Measurements from ENCODE around the gene MICU1.

MICU1 gene

DNA sequence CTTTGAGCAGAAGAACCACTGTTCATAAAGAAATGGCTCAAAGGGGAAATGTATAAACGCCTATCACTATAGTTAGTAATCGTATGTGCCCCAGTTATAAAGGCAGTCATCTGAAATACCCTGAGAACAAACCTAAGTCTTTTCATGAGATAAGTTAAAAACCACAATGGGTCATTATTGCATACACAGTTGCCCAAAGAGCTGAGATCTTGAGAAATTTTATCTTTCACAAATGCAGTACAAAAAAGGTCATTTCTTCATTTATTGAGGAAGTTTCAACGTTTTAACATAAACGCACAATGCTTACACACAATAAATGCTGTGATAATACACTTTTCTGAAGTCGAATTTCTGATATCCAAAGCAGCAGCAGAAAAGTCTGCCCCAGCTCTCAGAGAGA, 114.4 kb downstream of the MICU1 start:
- TF ChIP-seq GATA2 (IDR thresholded peaks at IDR 0.05; ENCODE audit: low read depth, low read length) (no peak), GATA3 (IDR thresholded peaks at IDR 0.05; ENCODE audit: low read depth, low read length) (no peak)

DNA sequence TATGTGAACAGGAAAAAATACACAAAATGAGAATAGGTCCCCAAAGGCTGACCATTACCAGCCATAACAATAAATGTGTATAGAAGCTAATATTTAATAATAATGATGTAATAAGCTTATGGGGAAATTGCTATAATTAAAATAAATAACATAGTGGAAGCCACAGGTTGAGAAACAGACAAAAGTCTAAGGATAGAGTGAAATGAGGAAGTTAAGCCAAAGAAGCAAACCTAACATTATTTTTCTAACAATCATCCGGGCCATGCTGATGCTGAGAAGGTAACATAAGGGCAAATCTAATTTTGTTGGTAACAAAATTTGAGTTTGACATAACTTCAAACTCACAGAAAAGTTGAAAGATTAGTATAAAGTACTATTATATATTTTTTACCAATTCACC, 115.9 kb downstream of the MICU1 start:
- no peak for TF ChIP-seq GATA3 (IDR thresholded peaks at IDR 0.05; ENCODE audit: low read depth, low read length)
- no peak for TF ChIP-seq GATA2 (IDR thresholded peaks at IDR 0.05; ENCODE audit: low read depth, low read length)

DNA sequence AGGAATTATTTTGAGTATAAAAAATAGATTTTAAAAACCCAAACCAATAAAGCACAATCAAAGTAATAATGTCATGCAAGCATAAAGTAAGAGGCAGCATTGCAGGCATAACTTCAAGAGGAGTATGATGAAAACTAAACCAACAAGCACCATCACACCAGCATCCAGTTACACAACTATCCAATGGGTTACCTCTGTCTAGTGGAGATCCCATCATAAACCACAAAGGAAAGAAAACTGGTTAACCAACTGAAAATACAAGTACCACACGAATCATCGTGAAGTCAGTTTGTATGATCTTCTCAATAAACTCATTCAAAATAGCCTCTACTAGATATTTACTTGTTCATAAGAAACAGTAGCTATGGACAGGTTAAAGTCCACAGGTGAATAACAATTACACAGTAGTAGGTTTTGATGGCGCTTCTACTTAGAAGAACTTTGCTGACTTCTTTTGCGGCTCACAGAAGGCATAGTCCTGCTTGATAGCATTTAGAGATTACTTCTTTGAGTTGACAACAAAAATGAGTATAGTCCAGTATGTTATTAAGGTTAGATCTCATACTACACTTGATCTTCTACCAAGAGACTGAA, 116.6 kb downstream of the MICU1 start:
- TF ChIP-seq GATA3 (IDR thresholded peaks at IDR 0.05; ENCODE audit: low read depth, low read length) (no peak), GATA2 (IDR thresholded peaks at IDR 0.05; ENCODE audit: low read depth, low read length) (no peak)

DNA sequence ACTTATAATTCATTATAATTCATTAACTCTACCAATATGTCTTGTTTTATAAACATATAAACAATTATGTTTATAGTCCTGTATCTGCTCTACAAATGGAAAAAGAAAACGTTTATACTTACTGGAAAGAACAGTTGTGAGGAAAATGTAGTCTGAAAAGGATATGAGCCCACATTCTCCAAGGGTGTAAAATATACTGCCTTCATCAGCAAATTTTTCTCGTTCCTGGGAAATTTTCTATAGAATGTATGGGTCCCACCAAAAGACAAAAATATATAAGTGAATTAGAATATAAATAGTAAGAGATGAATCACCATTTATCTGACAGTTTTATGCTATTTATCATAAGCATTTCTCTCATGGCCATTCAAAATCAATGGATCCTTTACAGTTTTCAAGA, 117.8 kb downstream of the MICU1 start:
- TF ChIP-seq GATA2 (IDR thresholded peaks at IDR 0.05; ENCODE audit: low read depth, low read length): no peak

DNA sequence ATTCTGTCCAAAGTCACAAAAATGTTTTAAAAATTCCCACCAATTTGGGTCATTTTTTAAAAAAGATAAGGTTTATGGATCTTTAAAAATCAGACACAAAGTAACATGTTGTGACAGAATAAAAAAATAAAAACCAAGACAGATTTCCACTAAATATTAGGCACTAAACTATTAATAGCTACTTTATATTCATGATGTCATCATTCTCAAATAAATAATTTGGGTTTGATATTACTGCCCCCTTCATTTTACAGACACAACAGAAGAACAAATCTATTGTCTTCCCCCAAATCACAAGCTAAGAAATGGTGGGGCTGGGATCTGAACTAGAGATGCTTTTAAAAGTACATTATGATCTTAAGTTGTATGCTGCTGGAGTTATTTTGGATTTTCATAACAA, 119.4 kb downstream of the MICU1 start:
- TF ChIP-seq GATA3 (IDR thresholded peaks at IDR 0.05; ENCODE audit: low read depth, low read length): no peak
- TF ChIP-seq GATA2 (IDR thresholded peaks at IDR 0.05; ENCODE audit: low read depth, low read length): no peak

DNA sequence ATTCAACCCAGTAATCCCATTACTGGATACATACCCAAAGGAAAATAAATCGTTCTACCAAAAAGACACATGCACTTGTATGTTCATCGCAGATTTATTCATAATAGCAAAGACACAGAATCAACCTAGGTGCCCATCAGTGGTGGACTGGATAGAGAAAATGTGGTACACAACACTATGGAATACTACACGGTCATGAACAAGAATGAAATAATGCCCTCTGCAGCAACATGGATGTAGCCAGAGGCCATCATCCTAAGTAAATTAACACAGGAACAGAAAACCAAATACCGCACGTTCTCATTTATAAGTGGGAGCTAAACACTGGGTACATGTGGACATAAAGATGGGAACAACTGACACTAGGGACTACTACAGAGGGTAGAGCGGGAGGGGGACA, 120.4 kb downstream of the MICU1 start:
- TF ChIP-seq GATA2 (IDR thresholded peaks at IDR 0.05; ENCODE audit: low read depth, low read length): no peak
- TF ChIP-seq GATA3 (IDR thresholded peaks at IDR 0.05; ENCODE audit: low read depth, low read length): no peak

DNA sequence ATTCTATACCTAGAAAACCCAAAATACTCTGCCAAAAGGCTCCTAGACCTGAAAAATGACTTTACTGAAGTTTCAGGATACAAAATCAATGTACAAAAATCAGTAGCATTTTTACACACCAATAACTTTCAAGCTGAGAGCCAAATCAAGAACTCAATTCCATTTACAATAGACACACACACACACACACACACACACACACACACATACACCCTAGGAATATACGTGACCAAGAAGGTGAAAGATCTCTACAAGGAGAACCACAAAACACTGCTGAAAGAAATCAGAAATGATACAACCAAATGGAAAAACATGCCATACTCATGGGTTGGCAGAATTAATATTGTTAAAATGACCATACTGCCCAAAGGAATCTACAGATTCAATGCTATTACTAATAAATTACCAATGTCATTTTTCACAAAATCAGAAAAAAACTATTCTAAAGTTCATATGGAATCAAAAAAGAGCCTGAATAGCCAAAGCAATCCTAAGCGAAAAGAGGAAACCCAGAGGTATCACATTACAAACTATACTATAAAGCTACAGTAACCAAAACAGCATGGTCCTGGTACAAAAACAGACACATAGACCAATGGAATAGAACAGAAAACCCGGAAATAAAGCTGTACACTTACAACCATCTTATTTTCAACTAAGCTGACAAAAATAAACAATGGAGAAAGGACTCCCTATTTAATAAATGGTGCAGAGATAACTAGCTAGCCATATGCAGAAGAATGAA, 122.0 kb downstream of the MICU1 start:
- no peak for TF ChIP-seq GATA3 (IDR thresholded peaks at IDR 0.05; ENCODE audit: low read depth, low read length)
- no peak for TF ChIP-seq GATA2 (IDR thresholded peaks at IDR 0.05; ENCODE audit: low read depth, low read length)

DNA sequence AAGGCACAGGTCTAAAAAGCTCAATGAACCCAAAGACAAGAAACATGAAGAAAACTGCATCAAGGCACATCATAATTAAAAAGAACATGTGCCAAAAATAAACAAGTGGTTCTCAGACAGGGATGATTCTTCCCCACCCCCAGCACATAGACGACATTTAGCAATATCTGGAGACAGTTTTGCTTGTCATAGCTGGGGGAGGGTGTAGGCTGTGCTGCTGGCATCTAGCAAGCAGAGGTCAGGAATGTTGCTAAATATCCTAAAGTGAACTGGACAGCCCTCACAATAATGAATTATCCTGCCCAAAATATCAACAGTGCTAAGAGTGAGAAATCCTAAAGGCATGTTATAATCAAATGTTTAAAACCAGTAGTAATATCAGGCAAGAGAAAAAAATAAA, 122.6 kb downstream of the MICU1 start:
- TF ChIP-seq GATA2 (IDR thresholded peaks at IDR 0.05; ENCODE audit: low read depth, low read length) (no peak), GATA3 (IDR thresholded peaks at IDR 0.05; ENCODE audit: low read depth, low read length) (no peak)

DNA sequence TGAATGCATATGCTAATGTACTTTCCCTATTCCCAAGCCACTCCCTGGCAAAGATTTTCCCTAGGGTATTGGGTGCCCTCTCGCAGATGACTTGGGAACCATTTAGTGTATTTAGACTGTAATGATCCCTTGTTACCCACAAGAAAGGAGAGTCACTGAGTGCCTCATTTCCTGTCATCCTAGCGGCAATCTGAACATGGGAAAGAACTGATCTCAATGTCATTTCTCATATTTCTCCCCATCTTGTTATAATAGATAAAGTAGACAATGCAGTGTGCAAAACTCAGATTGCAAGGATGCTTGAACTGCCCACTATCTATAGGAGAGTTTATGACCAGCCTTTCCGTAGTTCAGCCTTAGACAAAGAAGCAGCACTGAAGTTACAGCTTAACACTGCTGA, 123.3 kb downstream of the MICU1 start:
- no peak for TF ChIP-seq GATA2 (IDR thresholded peaks at IDR 0.05; ENCODE audit: low read depth, low read length)
- no peak for TF ChIP-seq GATA3 (IDR thresholded peaks at IDR 0.05; ENCODE audit: low read depth, low read length)

DNA sequence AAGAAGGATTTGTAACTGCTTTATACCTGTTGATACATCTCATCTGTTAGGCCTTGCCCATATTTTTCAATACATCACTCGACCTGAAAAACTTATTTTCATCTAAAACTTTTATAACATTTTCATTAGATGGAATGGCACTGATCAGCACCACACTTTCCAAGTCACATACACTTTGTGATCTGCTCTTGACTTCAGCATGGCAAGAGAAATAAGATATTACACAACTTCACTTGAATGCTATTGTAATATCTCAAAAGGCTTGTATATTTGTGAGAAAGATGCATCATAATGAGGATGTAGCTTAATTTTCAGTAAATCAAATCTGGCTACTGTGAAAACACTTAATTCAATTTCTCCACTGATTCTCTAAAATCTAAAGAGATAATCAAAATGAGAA, 126.2 kb downstream of the MICU1 start:
- TF ChIP-seq GATA3 (IDR thresholded peaks at IDR 0.05; ENCODE audit: low read depth, low read length) (no peak), GATA2 (IDR thresholded peaks at IDR 0.05; ENCODE audit: low read depth, low read length) (no peak)

DNA sequence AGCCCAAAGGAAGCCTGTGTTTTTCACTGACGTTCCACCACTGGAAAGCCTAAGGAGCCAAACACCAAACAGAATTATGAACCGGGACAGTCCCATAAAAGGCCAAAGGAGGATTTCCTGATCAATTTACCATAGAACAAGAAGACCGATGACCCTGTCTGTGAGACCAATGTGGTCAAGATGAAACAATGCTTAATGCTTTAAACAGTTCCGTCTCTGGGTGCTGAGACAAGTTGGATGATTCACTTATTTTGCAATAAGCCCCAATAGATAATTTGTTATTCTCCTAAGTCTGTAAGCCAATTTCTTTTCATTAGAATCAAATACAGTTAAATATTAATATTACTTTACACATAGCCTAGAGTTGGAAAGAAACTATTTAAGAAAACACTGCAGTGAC, 134.9 kb downstream of the MICU1 start:
- TF ChIP-seq GATA2 (IDR thresholded peaks at IDR 0.05; ENCODE audit: low read depth, low read length) (no peak), GATA3 (IDR thresholded peaks at IDR 0.05; ENCODE audit: low read depth, low read length) (no peak)

DNA sequence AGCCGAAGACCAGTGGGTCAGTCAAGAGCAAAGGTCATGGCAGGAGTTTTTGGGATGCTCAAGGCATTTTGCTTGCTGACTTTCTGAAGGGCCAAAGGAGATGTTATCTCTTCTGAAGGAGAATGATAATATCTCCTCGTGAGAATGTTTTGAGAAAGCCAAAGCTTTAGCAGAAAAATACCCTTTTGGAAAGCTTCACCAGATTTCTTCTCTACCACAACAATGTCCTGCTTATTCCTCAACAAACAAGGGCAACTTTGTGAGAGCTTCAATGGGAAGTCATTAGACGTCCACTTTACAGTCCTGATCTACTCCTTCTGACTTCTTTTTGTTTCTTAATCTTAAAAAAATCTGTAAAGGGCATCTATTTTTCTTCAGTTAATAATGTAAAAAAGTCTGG, 138.4 kb downstream of the MICU1 start:
- no peak for TF ChIP-seq GATA3 (IDR thresholded peaks at IDR 0.05; ENCODE audit: low read depth, low read length)

DNA sequence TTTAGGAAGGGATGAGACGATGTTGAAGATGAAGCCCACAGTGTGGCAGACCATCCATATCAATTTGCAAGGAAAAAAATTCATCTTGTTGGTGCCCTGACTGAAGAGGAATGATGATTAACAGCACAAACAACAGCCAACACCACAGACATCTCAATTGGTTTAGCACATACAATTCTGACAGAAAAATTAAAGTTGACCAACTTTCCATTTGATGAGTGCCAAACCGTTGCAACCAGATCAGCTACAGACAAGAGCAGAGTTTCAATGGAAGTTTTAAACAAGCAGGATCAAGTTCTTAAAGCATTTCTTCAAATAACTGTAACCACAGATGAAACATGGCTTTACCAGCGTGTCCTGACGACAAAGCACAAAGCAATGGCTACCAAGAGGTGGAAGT, 138.8 kb downstream of the MICU1 start:
- TF ChIP-seq GATA3 (IDR thresholded peaks at IDR 0.05; ENCODE audit: low read depth, low read length) (no peak), GATA2 (IDR thresholded peaks at IDR 0.05; ENCODE audit: low read depth, low read length) (no peak)

DNA sequence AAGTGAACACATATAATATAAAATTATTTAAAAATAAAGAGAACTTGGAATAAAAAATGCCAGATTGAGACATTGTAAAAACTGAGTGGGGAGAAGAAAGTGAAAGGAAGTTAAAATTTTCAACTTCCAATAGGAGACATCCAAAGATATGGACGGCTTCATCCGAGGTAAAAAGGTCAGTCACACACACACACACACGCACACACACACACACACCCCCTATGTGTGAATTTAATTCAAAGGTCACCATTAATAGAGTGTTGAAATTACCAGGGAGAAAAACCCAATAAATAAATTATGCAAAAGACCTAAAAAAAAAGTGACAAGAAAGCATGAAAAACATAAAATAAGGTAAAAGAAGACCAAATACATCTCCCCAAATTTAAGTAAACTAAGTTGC, 140.2 kb downstream of the MICU1 start:
- TF ChIP-seq GATA3 (IDR thresholded peaks at IDR 0.05; ENCODE audit: low read depth, low read length) (no peak), GATA2 (IDR thresholded peaks at IDR 0.05; ENCODE audit: low read depth, low read length) (no peak)

DNA sequence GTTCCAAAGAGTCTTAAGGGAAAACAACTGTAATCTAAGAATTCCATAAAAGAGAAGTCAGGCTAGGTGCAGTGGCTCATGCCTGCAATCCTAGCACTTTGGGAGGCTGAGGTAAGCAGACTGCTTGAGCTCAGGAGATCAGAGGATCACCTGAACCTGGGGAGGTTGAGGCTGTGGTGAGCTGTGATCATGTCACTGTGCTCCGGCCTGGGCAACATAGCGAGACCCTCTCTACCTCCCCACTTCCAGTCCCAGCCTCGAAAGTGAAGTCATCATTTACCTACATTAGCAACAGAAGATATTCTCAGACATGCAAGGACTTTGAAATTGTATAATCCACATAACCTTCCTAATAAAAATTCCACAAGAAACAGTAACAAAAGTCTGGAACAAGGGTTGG, 141.4 kb downstream of the MICU1 start:
- no peak for TF ChIP-seq GATA2 (IDR thresholded peaks at IDR 0.05; ENCODE audit: low read depth, low read length)
- no peak for TF ChIP-seq GATA3 (IDR thresholded peaks at IDR 0.05; ENCODE audit: low read depth, low read length)

DNA sequence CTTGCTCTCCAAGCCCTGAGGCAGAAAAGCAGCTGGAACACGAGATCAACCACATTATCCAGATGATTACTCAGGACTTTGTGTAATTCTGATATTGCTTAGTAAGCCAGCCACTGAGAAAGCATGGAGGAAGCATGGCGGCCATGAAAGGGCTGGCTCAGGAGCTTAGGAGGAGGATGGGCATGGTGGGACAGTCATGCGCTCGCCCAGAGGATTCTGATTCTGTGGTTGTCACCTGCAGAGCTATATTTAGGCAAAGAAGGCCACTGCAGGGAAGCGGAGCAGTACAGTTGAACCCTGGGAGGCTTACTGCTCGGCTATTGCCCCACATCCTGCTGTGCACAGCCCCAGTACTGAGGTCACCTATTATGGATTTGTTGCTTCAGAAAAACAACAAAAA, 142.4 kb downstream of the MICU1 start:
- no peak for TF ChIP-seq GATA3 (IDR thresholded peaks at IDR 0.05; ENCODE audit: low read depth, low read length)
- no peak for TF ChIP-seq GATA2 (IDR thresholded peaks at IDR 0.05; ENCODE audit: low read depth, low read length)

All from SH-SY5Y (cell line).